ENCODE results near the gene MUC4.

Gene MUC4

DNA sequence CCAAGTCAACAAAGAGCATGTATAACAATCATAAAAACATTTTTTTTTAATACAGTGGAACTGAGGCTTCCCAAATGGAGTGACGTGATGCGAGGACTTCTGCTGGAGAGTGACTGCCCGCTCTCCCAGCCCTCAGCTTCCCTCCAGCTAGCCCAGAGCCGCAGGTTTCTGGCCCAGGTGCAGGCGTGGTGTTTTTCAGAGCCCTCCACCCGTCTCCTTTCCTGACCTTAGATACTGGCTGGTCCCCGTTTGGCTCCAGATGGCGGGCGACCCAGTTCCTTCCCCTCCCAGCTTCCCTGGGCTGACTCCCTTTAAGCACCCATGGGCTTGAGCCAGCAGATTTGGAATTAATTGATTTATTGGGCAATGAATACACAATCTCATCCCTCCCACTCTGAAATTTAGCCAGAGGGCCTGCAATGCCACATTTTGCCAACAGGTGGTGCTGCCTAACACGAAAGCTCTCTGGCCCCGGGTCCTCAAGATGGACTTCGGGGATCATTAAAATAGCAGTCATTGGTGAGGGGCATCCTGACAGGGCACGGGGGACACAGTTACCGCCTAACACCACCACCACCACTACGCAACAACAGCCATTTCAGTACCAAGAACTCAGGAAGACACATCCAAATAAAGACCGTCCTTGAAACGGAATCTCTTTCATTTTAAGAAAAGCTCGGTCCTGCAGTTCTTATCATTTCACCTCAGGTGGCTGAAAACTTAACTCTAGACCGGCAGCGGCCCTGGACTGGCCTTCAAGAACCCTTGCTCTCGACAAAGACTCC is 47.5 kb upstream of the MUC4 start:
- Histone ChIP-seq H3K27me3 (ENCODE audit: insufficient read depth, low read length, poor library complexity) (no peaks in the 10 kb centered on the region), H3K27ac (ENCODE audit: low read length) (no peak overlapping the region), H3K79me2 (ENCODE audit: insufficient read depth, low read length) (no peaks in the 10 kb centered on the region), H3K9ac (ENCODE audit: low read depth, low read length) (no peak overlapping the region), H4K20me1 (ENCODE audit: insufficient read depth, low read length) (no peaks in the 10 kb centered on the region), H2AFZ (ENCODE audit: low read depth, low read length) (peak overlapping the region; percentile 32; the same call in 1 of the 2 replicates), H3K4me3 (ENCODE audit: low read depth in 1 of 2, low read length in 2 of 2) (no peak overlapping the region), H3K36me3 (ENCODE audit: insufficient read depth, low read length) (peaks cover 5% of the 10 kb centered on the region; the same call in 1 of the 2 replicates), H3K4me1 (ENCODE audit: insufficient read depth, low read length) (0 out of 2 replicates have a peak, but pooled peaks cover 5% of the 10 kb centered on the region), H3K9me3 (ENCODE audit: insufficient read depth, low read length, severe bottlenecking) (no peaks in the 10 kb centered on the region), H3K4me2 (ENCODE audit: insufficient read depth, low read length) (peak overlapping the region; percentile 40)
- TF ChIP-seq EZH2 (IDR thresholded peaks at IDR 0.05; ENCODE audit: borderline replicate concordance, low read depth, low read length, severe bottlenecking): no peak
- TF ChIP-seq, protein P1, sequence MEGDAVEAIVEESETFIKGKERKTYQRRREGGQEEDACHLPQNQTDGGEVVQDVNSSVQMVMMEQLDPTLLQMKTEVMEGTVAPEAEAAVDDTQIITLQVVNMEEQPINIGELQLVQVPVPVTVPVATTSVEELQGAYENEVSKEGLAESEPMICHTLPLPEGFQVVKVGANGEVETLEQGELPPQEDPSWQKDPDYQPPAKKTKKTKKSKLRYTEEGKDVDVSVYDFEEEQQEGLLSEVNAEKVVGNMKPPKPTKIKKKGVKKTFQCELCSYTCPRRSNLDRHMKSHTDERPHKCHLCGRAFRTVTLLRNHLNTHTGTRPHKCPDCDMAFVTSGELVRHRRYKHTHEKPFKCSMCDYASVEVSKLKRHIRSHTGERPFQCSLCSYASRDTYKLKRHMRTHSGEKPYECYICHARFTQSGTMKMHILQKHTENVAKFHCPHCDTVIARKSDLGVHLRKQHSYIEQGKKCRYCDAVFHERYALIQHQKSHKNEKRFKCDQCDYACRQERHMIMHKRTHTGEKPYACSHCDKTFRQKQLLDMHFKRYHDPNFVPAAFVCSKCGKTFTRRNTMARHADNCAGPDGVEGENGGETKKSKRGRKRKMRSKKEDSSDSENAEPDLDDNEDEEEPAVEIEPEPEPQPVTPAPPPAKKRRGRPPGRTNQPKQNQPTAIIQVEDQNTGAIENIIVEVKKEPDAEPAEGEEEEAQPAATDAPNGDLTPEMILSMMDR (IDR thresholded peaks at IDR 0.05; ENCODE audit: borderline replicate concordance, extremely low read depth, low read length, poor library complexity, severe bottlenecking): peak; percentile 100
- DNase-seq (peak; percentile 64), ATAC-seq (ENCODE audit: insufficient read depth, low read depth) (peak; percentile 69)

DNA sequence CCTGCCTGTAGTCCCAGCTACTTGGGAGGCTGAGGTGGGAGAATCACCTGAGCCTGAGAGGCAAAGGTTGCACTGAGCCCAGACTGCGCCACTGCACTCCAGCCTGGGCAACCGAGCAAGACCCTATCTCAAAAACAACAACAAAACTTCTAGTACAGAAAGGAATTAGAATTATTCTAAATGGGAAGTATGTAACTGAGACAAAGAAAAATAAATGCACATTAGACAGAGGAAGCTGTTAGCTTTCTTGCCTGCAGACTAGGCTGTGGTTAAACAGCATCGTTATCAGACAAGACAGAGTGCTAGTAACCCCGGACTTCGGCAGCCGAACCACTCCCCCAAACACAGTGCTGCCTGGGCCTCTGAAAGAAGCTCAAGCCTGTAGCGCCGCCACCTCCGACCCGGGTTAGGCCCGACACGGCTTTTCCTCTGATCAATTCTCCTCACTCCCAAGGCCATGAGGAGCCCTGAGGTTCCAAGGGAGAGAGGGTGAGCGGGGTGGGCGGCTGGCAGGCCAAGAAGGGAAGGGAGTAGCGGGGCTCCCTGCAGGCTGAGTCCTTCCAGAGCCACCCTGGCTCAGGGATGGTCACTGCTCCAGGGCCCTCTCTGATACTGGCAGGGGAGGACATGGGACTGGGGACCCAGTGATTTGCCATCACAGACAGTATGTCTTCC is 44.8 kb upstream of the MUC4 start:
- Histone ChIP-seq H3K79me2 (ENCODE audit: insufficient read depth, low read length) (no peaks in the 10 kb centered on the region), H3K27ac (ENCODE audit: low read length) (no peak overlapping the region), H3K36me3 (ENCODE audit: insufficient read depth, low read length) (no peaks in the 10 kb centered on the region), H2AFZ (ENCODE audit: low read depth, low read length) (no peak overlapping the region), H4K20me1 (ENCODE audit: insufficient read depth, low read length) (no peaks in the 10 kb centered on the region), H3K9me3 (ENCODE audit: insufficient read depth, low read length, severe bottlenecking) (no peaks in the 10 kb centered on the region), H3K4me1 (ENCODE audit: insufficient read depth, low read length) (0 out of 2 replicates have a peak, but pooled peaks cover 5% of the 10 kb centered on the region), H3K9ac (ENCODE audit: low read depth, low read length) (no peak overlapping the region), H3K4me3 (ENCODE audit: low read depth in 1 of 2, low read length in 2 of 2) (no peak overlapping the region), H3K27me3 (ENCODE audit: insufficient read depth, low read length, poor library complexity) (no peaks in the 10 kb centered on the region), H3K4me2 (ENCODE audit: insufficient read depth, low read length) (no peak overlapping the region)
- DNase-seq: no peak
- ATAC-seq (ENCODE audit: insufficient read depth, low read depth): no peak
- TF ChIP-seq, protein P1 (IDR thresholded peaks at IDR 0.05; ENCODE audit: borderline replicate concordance, extremely low read depth, low read length, poor library complexity, severe bottlenecking): no peak
- no peak for TF ChIP-seq EZH2 (IDR thresholded peaks at IDR 0.05; ENCODE audit: borderline replicate concordance, low read depth, low read length, severe bottlenecking)

DNA sequence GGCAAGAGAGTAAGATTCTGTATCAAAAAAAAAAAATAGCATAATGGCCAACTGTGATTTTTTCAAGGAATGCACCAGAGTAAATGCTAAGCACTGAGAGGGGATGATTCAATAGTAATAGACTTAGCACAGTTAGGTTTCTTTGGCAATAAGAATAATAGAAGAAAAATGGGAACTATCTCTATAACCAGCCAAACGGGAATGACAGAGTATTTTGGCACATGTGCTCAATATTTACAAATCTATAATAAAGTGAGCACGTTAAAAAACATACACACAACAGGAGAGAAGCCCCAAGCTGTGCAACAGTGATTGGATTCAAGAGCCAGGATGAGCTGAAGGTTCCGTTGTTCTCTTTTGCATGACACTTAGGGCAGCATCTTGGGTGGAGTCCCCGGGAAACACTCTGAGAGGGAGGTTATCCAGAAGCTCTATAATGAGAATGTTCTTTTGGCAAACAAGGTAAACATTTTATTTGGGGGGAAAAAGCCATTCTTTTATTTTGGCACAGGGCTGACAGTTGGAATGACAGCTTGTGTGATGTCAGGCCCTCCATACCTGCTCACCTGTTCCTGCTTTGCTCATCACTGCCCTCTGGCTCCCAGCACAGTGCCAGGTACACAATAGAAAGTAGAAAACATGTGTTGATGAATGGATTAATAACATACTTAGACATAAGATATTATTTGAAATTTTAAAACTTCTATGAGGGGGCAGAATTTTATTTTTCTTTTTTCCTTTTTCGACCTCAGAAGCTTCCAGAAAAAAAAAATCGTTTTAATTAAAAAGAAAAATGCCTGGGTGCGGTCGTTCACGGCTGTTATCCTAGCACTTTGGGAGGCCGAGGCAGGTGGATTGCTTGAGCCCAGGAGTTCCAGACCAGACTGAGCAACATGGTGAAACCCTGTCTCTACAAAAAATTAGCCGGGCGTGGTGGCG is 44.0 kb upstream of the MUC4 start:
- Histone ChIP-seq H4K20me1 (ENCODE audit: insufficient read depth, low read length) (no peaks in the 10 kb centered on the region), H3K4me3 (ENCODE audit: low read depth in 1 of 2, low read length in 2 of 2) (no peak overlapping the region), H3K36me3 (ENCODE audit: insufficient read depth, low read length) (no peaks in the 10 kb centered on the region), H3K4me1 (ENCODE audit: insufficient read depth, low read length) (peaks cover 11% of the 10 kb centered on the region), H3K27me3 (ENCODE audit: insufficient read depth, low read length, poor library complexity) (no peaks in the 10 kb centered on the region), H3K27ac (ENCODE audit: low read length) (no peak overlapping the region), H3K9ac (ENCODE audit: low read depth, low read length) (no peak overlapping the region), H2AFZ (ENCODE audit: low read depth, low read length) (no peak overlapping the region), H3K4me2 (ENCODE audit: insufficient read depth, low read length) (no peak overlapping the region), H3K9me3 (ENCODE audit: insufficient read depth, low read length, severe bottlenecking) (no peaks in the 10 kb centered on the region), H3K79me2 (ENCODE audit: insufficient read depth, low read length) (no peaks in the 10 kb centered on the region)
- no peak for TF ChIP-seq EZH2 (IDR thresholded peaks at IDR 0.05; ENCODE audit: borderline replicate concordance, low read depth, low read length, severe bottlenecking)
- TF ChIP-seq, protein P1 (IDR thresholded peaks at IDR 0.05; ENCODE audit: borderline replicate concordance, extremely low read depth, low read length, poor library complexity, severe bottlenecking): no peak
- no peak for ATAC-seq (ENCODE audit: insufficient read depth, low read depth)
- no peak for DNase-seq

Data from DND-41 (cell line).